HG03175 (cell line): ENCODE data around the gene HDAC9.
"Not testable (repeated sequence)": the region's sequence is repeated elsewhere in the genome, so short reads cannot be mapped to it uniquely, and the experiment has no call there.

Experiments used
- ATAC-seq: cut with Tn5 transposase; IDR thresholded peaks from one replicate; pipeline ENCODE4 v1.9.1; 2021; ENCODE audit warnings: mild to moderate bottlenecking, moderate library complexity; ENCODE audit not compliant: unreplicated experiment

The HDAC9 gene

GRCh38 chr7:18936265-18936664, 440.7 kb downstream of the HDAC9 start:
- ATAC-seq: no peak

DNA sequence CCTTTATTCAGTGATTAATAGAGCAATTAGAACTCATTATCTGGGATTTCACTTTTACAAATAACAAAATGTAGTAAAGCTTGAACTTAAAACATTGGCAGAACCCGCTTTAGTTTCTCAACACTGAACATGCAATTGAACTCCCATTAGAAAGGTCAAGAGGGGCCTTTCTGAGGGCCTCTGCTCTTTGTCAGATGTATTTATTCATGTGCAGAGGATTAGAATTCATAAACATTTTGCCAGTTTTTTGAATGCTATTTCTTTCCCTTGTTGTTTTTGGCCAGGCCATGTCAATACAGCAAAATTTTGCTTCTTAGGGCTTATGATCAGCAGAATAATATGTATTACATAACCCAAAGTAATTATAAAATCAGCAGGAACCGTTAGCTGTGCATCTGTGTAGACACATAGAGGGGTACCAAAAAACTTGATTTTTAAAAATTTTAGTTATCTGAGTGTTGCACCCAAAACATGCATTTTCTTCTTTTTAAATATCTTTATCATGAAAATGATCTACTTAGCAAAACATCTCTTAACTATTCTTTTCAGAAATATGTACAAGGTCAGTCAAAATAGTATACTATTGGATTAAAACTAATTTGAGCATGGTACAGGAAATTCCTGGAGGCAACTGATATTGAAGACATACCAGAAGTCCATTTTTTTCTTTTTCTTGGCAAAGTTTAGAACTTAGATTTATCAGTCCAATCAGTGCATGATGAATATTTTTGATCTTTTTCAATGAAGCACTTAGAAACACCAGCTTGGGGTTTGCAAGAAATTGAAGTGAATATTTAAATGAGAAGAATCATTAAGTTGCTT, 444.4 kb downstream of the HDAC9 start:
- ATAC-seq: no peak

GRCh38 chr7:18940593-18941134, 445.1 kb downstream of the HDAC9 start:
- no peak for ATAC-seq

GRCh38 chr7:18941207-18941606, 445.7 kb downstream of the HDAC9 start:
- ATAC-seq: no peak

- no peak for ATAC-seq
Observed at GRCh38 chr7:18948521-18948920, 453.0 kb downstream of the HDAC9 start.

- no peak for ATAC-seq
Observed at GRCh38 chr7:18952846-18953245, 457.3 kb downstream of the HDAC9 start.

GRCh38 chr7:18958627-18959026, 463.1 kb downstream of the HDAC9 start:
- no peak for ATAC-seq

GRCh38 chr7:18960725-18961124, 465.2 kb downstream of the HDAC9 start:
- no peak for ATAC-seq

GRCh38 chr7:18962031-18962430, 466.5 kb downstream of the HDAC9 start:
- ATAC-seq: no peak

DNA sequence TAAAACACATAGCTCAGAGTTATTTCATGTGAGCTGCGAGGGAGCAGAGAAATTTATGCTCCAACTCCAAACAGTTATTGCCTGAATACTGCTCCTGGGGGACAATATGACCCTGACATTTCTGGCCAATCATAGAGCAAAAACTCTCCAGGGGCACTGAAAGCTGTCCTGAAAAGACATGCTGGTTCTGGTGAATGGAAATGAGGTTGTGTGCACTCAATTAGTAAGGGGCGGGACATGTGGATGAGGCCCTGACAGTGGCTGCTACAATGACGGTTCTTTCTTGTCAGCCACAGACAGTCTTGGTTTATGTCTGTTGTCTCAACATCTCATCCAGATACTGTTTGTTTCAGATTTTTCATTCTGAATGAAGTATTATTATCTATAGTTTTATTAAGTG, 470.1 kb downstream of the HDAC9 start:
- ATAC-seq: no peak

- not testable (repeated sequence) for ATAC-seq
Observed at GRCh38 chr7:18967755-18968154, 472.2 kb downstream of the HDAC9 start.

- ATAC-seq: no peak
Observed at GRCh38 chr7:18971839-18972238, 476.3 kb downstream of the HDAC9 start.

- no peak for ATAC-seq
Observed at GRCh38 chr7:18974803-18975202, 479.3 kb downstream of the HDAC9 start.

DNA sequence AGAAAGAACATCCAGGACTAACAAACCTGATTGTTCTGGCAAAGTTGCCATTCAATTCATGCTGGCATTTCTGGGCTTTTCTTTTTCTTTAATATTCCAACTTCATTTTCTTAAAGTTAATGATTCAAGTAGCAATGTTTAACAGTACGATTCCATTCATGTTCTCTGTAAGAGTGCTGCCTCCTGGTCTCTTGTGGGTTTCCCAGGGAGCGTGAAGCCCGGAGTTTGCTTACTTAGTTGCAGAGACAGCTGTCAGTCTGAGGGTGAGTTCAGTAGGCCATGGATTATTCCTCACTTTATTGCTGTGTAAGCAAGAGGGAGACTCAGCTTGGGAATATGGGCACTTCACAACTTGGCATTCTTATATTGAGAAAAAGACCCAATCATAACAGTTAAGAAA, 479.7 kb downstream of the HDAC9 start:
- no peak for ATAC-seq

GRCh38 chr7:18975689-18976280, 480.2 kb downstream of the HDAC9 start:
- ATAC-seq: no peak

GRCh38 chr7:18976715-18977471, 481.3 kb downstream of the HDAC9 start:
- ATAC-seq: no peak

DNA sequence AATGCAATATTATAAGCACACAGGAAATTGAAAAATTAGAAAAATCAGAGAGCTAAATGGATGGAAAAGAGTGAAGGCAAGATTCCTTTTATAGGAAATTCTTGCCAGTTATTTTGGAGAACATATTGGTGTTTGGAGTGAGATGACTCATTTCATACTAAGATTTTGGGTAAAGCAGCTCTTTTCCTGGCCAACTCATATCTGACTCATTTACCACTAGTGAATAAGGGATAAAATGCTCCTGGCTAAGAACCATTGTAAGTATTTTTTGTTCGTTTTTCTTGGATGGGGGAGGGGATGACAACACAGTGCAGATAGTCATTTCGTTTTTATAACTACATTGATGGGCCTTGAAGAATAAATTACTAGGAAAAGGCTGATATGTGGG, 482.6 kb downstream of the HDAC9 start:
- no peak for ATAC-seq

GRCh38 chr7:18990700-18991099, 495.2 kb downstream of the HDAC9 start:
- ATAC-seq: not testable (repeated sequence)

DNA sequence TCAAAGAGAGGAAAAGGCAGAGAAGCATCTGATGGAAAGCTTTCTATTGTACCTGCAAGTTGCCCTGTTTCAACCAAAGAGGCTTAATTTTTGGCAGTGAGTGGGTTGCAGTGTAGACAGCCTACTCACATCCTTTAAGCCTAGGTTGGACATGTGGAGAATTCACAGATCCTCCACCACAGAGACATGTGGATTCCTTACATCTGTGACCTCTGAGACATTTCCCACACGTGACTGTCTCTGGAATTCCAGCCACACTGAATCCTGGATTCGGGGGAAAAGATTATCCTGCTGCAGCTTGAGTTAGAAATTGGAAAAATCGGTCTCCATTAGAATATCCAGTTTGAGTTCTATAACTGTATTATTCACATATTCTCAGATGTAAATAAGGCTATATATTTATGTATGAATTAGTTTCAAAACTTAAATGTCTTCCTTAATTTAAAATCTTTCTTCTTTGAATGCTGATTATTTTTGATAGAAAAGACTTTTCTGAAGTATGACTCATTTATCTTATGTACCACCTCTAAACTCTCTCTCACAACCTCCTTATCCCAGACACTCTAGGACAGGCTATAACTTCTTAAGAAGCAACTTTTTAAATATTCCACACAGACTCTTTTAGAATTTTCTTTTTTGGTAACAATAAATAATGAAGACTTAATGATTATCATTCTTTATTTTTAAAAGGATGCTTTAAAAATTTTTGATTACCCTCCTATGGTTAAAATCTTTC, 498.6 kb downstream of the HDAC9 start:
- ATAC-seq: no peak

- no peak for ATAC-seq
Observed at GRCh38 chr7:18995270-18995671, 499.7 kb downstream of the HDAC9 start.
